Measurements from ENCODE around the gene HK1.

The HK1 gene

DNA sequence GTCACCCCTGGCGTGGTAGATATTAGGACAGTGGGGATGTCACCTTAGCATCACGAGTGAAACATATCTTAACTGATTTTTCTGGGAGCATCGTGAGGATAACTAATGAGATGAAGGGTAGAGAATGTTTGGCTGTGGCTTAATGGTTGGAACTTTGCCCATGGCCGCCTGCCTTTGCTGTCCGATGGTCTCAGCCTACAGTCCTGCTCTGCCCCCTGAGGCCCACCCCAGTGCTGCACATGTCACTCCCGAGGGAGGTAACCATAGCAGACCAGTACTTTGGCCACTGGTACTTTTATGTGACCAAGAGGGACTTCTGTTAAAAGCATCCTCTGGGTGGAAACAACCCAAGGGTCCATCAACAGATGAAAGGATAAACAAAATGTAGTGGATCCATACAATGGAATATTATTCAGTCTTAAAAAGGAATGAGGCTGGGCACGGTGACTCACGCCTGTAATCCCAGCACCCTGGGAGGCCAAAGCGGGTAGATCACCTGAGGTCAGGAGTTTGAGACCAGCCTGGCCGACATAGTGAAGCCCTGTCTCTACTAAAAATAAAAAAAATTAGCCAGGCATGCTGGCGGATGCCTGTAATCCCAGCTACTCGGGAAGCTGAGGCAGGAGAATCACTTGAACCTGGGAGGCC is 80.0 kb downstream of the HK1 start:
- no peak for DNase-seq
- intact Hi-C loops (cut with DNase I), result no loop called here

DNA sequence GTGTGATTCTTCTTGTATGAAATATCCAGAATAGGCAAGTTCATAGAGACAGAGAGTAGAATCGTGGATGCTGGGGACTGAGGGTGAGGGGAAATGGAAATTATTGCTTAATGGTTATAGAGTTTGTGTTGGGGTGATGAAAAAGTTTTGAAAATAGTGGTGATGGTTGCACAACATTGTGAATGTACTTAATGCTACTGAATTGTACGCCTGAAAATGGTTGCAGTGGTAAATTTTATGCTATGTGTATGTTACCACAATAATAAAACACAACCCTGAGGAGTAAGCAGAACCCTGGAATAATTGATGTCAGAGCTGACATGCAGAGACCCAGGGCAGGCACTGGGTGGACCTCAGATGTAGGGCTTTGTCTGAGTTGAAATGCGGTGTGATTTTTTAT is 80.9 kb downstream of the HK1 start:
- no peak for DNase-seq
- intact Hi-C loops (cut with DNase I), result no loop called here

DNA sequence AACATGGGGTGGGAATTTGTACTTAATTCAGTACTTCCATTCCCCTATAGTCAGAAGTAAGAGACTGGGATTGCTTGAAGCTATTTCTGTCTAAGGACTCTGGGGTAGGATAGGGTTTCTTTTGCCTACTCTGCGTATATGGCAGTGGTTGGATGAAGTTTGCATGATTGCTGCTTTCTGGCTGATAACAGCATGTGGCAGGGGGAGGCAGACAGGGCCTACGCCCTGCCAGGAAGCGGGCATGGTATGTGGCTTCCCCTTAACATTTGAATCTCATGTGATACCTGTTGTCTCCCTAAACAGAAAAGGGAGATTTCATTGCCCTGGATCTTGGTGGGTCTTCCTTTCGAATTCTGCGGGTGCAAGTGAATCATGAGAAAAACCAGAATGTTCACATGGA is 81.3 kb downstream of the HK1 start:
- intact Hi-C loops (cut with DNase I), result no loop called here
- no peak for DNase-seq

DNA sequence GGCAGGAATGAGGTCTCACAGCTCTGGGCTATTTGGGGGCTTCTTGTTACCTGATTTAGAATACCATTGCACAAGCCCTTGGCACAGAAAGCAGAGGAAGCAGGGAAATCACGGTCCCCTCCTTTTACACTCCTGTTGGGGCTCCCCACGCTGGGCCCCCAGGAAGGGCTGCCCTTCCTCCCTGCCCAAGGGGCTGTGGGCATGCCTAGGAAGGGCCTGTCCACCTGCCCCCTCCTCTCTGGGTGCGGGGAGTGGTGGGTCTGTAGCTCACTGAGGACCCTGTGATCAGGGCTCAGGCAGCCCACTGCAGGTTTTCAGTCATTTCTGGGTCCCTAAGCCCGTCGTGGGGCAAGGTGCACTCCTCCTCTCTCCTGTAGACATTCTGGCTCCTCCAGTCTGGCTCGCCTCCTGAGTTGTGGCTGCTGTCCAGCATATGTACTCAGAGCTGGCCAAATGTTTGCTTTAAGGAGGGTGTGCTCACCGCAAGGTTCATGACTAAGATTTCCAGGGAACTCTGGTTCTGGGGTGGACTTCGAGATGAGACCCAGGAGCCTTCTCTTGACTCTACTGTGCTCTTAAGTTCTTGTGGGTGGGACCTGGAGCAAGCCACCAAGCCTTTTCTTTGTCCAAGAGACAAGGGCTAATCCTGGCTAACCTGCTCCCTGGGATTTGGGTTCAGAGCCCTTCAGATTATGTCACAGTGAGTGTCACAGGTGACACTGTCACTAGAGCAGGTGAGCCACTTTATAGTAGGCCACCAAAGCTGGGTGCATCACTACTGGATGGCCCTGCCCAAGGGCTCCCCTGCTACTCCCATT is 82.4 kb downstream of the HK1 start:
- intact Hi-C loops (cut with DNase I), result no loop called here
- peak in 1 of 42 donors; percentile 53 for DNase-seq

DNA sequence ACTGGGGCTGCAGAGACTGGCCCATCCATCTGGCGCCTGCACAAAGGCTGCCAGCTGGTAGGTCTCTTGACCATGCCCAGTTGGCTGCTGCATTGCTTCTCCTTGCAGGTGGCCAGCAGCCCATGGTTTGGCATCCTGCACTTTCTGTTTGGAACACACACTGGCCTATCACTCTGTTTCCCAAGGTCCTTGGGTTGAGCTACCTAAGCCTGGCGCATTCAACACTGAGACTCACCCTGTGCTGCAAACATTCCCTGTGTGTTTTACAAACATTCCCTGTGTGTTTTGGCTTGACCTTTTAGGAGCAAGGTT is 83.0 kb downstream of the HK1 start:
- DNase-seq, result peak in 5 of 42 donors; percentile 16 to 39 (median 28)

DNA sequence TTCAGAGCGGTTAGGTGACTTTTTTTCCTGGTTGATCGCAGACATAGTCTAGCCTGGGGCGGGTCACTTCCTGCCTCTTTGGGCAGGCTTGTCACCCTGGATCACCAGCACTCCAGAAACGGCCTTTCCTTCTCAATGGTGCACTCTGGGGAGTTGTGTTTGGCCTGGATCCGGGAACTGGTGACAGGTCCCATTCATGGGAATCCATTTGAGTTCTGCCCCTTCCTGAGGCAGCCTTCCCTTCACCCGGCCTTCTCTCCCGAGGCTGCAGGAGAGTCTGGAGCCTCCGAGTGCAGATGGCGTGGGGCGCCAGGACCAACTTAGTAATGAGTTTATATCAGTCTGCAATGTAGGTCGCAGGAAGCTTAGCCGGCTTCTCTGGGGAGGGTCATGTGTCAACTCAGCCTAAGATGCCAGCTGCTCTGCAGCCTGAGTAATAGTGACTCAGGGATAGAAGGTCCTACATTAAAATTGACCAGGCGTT is 84.2 kb downstream of the HK1 start:
- DNase-seq, result peak in 1 of 42 donors; percentile 58
- intact Hi-C loops (cut with DNase I), result no loop called here

More for the DNA sequence above, 83.0 kb downstream of the HK1 start:
- intact Hi-C loops (cut with DNase I), result no loop called here

DNA sequence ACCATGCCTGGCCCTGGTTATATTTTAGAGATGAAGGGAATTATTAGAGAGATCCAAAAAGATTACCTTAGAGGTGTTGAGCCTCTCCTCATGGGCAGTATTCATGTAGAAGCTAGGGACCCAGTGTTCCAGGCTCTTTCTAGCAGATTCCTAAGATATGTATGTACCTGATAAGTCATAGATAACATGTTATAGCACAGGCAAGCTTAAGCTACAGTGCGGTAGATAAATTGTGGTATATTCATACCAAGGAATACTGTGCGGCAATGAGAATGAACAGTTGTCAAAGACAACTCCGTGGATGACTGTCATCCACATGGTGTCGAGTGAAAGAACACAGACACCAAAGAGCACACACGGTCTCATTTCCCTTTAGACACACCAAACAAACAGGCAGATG is 85.4 kb downstream of the HK1 start:
- no peak for DNase-seq
- intact Hi-C loops (cut with DNase I), result no loop called here

DNA sequence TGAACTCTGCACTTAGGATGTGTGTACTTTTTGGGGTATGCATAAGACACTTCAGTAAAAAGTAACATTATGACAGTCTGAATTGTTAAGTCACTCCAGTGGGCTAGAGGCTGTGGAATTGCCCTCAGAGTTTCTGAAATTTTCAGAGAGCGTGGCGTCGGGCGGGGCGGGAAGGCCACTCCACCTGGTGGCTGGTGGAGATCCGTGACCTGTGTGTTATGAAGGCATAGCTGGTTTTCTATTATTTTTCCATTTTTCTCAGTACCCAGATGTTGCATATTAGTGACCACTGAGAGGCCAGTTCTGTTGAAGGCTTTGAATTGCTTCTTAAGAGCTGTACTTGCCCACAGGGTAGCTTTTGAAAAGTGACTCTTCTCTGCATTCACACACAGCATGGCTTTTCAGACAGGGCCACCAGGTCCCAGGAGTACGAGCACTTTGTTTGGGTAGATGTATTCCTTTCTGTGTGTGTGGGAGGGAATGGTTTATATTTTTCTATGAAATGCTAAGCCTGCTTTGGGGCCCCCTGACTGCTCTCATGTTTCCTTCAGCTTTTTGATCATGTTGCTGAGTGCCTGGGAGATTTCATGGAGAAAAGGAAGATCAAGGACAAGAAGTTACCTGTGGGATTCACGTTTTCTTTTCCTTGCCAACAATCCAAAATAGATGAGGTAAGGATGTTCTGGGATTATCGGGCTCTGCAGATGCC is 86.1 kb downstream of the HK1 start:
- no peak for DNase-seq
- intact Hi-C loops (cut with DNase I), result no loop called here

DNA sequence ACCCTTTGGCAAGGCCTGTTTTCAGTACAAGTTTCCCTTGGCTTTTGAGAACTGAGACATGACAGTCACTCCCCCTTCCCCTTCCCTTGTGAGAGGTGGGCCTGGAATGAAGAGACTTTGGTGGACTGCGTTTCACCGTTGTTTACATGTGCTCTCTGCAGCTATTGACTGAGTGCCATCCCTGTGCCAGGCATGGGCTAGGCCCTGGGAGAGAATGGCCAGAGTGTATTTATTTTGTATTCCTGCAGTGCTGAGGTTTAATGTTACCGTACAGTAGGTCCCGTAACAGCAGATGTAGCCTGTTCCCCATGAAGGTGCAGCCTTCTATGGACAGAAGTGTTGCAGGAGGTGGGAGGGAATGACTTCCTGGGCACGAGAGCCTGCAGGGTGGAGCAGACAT is 88.4 kb downstream of the HK1 start:
- DNase-seq, result no peak
- intact Hi-C loops (cut with DNase I), result no loop called here

DNA sequence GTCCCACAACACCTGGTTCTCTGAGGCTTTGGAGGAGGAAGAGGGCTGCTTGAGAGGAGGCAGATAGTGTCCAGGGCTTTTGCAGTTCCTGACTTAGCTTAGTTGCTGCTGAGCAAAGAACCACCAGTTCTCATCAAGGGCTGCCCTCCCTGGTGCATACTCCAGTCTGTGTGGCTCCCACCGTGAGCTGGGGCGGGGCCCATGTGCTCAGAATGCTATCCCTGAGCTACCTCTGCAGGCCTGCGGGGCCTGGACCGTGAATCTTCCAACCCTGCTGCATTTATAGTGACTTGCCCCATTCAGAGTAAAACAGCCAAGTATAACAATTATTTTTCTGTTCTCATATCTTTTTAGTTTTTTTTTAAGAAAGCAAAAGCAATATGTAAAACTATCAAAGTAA is 89.2 kb downstream of the HK1 start:
- DNase-seq, result no peak
- intact Hi-C loops (cut with DNase I), result no loop called here

DNA sequence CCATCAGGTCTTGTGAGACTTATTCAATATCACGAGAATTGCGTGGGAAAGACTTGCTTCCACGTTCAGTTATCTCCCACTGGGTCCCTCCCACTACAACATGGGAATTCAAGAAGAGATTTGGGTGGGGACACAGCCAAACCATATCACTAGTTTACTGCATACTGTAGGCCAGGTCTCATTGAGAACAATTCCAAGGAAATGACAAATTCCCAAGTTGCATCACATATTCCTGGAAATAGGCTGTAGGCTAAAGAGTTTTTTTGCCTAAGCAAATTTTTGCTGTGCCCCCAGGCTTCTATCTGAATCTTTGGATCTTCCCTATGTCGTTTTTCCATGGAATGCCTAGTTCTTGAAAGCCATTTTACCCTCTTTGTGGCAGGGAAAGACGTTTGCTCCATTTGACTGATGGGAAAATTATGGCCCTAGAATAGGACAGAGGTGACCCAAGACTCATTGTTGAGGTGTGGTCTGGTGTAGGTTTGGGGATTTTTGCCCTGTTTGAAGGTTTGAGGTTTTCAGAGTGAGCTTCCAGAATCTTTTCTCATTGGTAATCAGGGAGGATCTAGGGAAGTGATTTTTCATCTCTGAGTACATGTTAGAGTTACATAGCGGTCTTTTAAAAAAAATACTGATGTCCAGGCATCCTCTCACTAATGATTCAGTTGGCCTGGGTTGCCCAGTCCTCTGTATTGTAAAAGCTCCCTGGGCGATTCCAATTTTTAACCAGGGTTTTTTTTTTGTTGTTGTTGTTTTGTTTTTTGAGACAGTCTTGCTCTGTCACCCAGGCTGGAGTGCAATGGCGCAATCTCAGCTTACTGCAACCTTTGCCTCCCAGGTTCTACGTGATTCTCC is 94.1 kb downstream of the HK1 start:
- intact Hi-C loops (cut with DNase I), result no loop called here
- DNase-seq, result no peak

DNA sequence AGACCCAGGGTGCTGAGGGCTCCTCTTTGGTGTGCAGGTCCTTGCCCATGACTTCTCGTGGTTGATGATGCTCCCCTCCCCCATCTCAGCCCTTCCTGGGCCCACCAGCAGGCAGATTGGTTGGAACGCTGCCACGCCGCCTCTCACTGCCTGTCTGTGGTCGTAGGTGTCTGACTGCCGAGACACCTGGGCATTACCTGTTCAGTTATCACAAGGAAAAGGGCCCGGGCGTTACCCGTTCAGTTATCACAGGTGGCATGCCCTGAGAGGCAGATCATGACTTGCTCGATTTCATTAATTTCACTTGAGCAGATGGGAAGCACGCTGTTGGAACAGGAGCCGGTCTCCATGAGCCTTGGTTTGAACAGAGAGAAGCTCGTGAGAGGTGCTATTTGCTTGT is 95.9 kb downstream of the HK1 start:
- intact Hi-C loops (cut with DNase I), result no loop called here
- DNase-seq, result no peak

DNA sequence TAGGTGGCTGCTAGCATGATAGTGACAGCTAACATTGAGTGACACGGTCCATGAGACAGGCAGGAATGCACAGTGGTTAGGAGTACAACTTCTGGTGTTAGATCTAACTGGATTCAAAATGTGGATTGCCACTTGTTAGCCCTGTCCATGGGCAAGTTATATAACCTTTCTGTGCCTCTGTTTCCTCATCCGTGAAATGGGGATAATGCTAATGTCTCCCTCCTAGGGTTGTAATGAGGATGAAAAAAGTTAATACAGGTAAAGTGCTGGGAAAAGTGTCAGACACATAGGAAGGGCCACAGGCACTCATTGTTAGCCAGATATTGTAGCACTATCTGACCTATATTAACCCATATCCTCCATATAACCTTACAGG is 96.6 kb downstream of the HK1 start:
- DNase-seq, result no peak
- intact Hi-C loops (cut with DNase I), result no loop called here

DNA sequence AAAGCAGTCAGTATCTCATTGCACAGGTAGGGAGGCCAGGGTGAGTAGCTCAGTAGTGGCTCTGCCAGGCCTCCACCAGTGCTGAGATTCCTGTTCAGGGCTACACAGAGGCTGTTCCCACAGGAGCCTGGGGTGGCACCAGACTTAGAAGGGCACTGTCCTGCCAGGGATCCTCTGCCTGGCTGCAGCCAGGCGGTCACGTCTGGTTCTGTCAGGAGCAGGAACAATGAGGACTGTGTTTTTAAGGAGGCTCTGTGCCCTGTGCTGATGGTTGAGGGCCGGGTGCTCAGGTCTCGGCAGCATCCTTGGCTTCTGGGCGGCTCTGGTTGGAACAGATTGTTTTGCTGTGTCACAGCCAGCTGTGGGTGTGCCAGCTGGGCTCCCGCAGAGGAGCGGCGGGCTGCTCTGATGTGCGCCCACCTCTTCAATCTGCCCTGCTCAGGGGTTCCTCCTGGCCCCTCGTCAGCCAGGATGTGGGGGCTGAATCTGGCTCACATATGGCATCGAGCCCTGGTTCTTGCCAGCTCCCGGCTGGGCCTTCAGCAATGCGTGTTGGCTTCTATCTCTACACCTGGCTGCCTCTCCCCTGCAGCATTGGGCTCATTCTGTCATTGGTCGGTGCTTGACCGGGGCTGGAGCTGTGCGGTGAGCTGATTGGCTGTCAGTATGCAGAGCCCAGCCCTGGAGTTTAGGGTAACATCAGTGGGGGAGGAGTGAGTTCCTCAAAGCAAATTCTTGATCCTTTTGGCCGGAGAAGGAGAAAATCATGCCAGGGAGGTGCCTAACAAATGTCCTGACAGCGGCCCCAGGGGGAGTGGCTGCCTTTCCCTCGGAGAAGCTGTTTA is 97.2 kb downstream of the HK1 start:
- intact Hi-C loops (cut with DNase I), result no loop called here
- peak in 36 of 42 donors; percentile 14 to 79 (median 44) for DNase-seq

DNA sequence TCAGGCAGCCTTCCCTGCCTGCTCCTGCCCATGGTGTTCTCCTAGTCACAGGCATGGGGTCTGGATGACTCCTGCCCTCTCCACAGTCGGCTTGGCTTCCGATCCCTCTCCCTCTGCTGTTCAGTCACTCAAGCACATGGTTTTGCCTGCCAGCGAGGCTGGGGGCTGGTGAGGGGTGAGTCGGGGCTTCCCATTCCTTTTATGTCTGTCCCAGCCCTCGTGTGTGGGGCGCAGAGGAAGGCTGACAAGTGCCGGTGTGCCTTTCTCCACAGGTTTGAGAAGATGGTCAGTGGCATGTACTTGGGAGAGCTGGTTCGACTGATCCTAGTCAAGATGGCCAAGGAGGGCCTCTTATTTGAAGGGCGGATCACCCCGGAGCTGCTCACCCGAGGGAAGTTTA is 98.4 kb downstream of the HK1 start:
- DNase-seq, result no peak
- intact Hi-C loops (cut with DNase I), result no loop called here

DNA sequence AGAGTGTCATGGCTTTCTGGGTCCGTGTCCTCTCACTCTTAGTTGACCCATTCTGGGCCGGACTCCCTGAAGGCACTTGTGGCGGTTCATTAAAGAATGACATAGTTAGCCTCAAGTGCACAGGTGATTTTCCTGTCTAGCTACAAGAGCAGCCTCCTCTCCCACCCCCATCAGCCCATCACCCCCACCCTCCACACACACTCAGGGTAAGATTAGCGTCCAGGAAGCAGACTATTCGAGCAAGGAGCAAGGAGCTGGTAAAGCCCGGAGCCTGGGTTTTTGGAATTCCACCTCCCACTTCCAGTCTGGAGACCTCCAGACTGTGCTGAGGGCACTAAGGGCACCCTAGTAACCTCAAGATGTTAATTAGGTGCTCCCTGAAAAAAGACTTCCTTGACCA is 98.9 kb downstream of the HK1 start:
- intact Hi-C loops (cut with DNase I), result no loop called here
- no peak for DNase-seq

DNA sequence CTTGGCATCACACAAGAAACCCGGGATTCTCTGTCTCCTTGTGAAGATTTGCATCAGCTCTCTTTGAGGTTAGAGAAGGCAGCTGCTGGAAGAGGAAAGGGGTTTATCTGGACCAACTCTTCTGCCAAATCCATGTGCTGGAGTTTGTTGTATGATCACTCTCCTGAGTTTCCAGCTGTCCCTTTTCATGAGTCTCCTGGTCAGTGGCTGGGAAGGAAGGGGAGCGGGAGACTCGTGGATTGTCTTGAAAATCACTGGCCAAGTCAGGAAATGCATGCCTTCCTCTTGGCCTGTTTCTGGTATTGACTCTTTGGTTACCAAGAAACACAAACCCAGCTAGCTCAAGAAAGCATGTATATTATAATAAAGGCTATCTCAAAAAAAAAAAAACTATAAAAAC is 99.6 kb downstream of the HK1 start:
- intact Hi-C loops (cut with DNase I), result no loop called here
- no peak for DNase-seq

DNA sequence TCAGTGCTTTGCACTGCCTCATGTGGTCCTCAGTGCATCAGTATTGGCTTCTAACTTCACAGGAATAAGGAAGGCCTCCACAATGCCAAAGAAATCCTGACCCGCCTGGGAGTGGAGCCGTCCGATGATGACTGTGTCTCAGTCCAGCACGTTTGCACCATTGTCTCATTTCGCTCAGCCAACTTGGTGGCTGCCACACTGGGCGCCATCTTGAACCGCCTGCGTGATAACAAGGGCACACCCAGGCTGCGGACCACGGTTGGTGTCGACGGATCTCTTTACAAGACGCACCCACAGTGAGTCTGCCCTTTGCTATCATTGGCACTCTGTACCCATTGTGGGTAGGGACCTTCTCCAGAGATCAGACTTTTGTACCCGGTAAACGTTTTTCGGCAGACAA is 101.5 kb downstream of the HK1 start:
- DNase-seq, result no peak
- intact Hi-C loops (cut with DNase I), result no loop called here
